ENCODE results near the gene GOSR1. TPM values are rescaled to one million over a fixed set of nuclear protein-coding genes. Genes with fewer than 3 reads are reported as not detected.
A peak's percentile ranks its signal among the peaks of the same experiment; 100 is the strongest.
"Not testable (repeated sequence)": the region's sequence is repeated elsewhere in the genome, so short reads cannot be mapped to it uniquely, and the experiment has no call there.

The GOSR1 gene
- total and polyA plus RNA-seq, 4 donors = 14.8 to 45.1 (median 32.1) TPM

- 79 to 85% methylated on average over 7 to 8 of the region's 8 CpGs for WGBS, 2 donors
- no peaks in the 10 kb centered on the region for H3K27me3 ChIP-seq (ENCODE audit: control insufficient read depth in 3 of 3, insufficient read depth in 3 of 3, low read length in 2 of 3)
- H3K27ac ChIP-seq (ENCODE audit: low read depth in 1 of 2, low read length in 1 of 2) = no peak overlapping the region
- H3K4me3 ChIP-seq = no peak overlapping the region
- H3K9ac ChIP-seq (ENCODE audit: insufficient read depth in 1 of 2, low read length in 2 of 2) = no peak overlapping the region
- no peaks in the 10 kb centered on the region for H3K4me1 ChIP-seq (ENCODE audit: control insufficient read depth in 5 of 5, insufficient read depth in 5 of 5, low read length in 5 of 5)
- ATAC-seq (ENCODE audit: insufficient read depth, low FRiP score) (no peak), DNase-seq (no peak)
- no peaks in the 10 kb centered on the region for H3K9me3 ChIP-seq (ENCODE audit: control insufficient read depth in 4 of 4, insufficient read depth in 3 of 4, low read length in 3 of 4)
- no peak for TF ChIP-seq CTCF (IDR thresholded peaks at IDR 0.05; ENCODE audit: control extremely low read depth, extremely low read depth)
- H3K36me3 ChIP-seq (ENCODE audit: control insufficient read depth in 4 of 4, insufficient read depth in 4 of 4, low read length in 4 of 4) = no peaks in the 10 kb centered on the region
Observed at GRCh38 chr17:30573603-30574175, 96.5 kb downstream of the GOSR1 start.

DNA sequence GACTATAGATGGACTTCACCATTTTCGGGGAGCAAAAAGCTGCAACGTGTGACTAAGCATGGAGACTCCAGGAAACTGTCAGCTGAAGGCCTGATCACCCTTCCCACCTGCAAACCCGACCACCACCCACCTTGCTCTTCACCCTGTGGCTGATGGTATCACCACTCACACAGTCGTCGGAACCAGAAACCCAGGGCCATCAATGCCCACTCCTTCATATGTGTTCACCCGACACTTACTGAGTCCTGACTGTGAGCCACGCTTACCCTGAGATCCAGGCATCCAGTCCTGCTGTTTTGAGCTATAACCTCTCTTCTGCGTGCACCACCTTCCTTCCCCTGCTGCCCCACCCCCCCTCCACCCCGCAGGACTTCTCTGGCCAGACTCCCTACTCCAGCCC is 97.1 kb downstream of the GOSR1 start:
- not testable (repeated sequence) for H3K36me3 ChIP-seq (ENCODE audit: control insufficient read depth in 4 of 4, insufficient read depth in 4 of 4, low read length in 4 of 4); H3K27ac ChIP-seq (ENCODE audit: low read depth in 1 of 2, low read length in 1 of 2); H3K4me3 ChIP-seq; DNase-seq; H3K4me1 ChIP-seq (ENCODE audit: control insufficient read depth in 5 of 5, insufficient read depth in 5 of 5, low read length in 5 of 5); H3K9ac ChIP-seq (ENCODE audit: insufficient read depth in 1 of 2, low read length in 2 of 2); H3K27me3 ChIP-seq (ENCODE audit: control insufficient read depth in 3 of 3, insufficient read depth in 3 of 3, low read length in 2 of 3); ATAC-seq (ENCODE audit: insufficient read depth, low FRiP score); H3K9me3 ChIP-seq (ENCODE audit: control insufficient read depth in 4 of 4, insufficient read depth in 3 of 4, low read length in 3 of 4)
- WGBS, 2 donors = 77 to 85% methylated on average over 9 of the region's 9 CpGs

GRCh38 chr17:30574806-30575205 is 97.6 kb downstream of the GOSR1 start:
- 93 to 97% methylated on average over 9 of the region's 10 CpGs for WGBS, 2 donors
- H3K27ac ChIP-seq (ENCODE audit: low read depth in 1 of 2, low read length in 1 of 2); ATAC-seq (ENCODE audit: insufficient read depth, low FRiP score): not testable (repeated sequence)

DNA sequence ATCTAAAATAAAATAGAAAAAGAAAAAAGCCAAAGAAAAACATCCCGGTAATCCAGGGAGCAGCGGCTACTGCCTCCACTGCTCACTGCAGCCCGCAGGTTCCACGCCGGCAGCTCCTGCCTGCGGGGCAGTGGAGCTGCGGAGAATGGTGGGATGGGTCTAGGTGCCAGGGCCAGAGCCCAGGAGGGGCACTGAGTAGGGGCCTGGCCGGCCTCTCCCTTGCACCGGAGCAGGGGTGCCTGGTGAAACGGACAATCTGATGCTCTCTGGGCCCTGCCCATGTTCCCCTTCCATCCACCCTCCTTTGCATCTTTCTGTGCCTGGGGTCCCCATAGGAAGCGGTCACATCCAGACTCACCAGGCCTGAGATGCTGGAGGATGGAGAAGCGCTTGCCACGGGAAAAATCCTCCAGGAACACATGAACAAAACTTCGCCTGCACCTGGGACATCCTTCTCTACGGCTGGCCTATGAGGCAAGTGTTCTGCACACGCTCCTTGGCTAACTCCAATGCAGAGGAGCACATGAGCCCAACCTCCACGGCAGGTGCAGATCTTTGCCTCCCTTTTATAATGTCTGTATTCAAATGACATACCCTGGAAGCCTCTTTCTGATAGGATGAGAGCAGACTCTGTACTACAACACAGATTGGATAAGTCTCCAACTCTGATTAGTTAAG is 98.6 kb downstream of the GOSR1 start:
- H3K9ac ChIP-seq (ENCODE audit: insufficient read depth in 1 of 2, low read length in 2 of 2); H3K9me3 ChIP-seq (ENCODE audit: control insufficient read depth in 4 of 4, insufficient read depth in 3 of 4, low read length in 3 of 4); ATAC-seq (ENCODE audit: insufficient read depth, low FRiP score); H3K27me3 ChIP-seq (ENCODE audit: control insufficient read depth in 3 of 3, insufficient read depth in 3 of 3, low read length in 2 of 3); H3K4me3 ChIP-seq; H3K4me1 ChIP-seq (ENCODE audit: control insufficient read depth in 5 of 5, insufficient read depth in 5 of 5, low read length in 5 of 5); DNase-seq; H3K36me3 ChIP-seq (ENCODE audit: control insufficient read depth in 4 of 4, insufficient read depth in 4 of 4, low read length in 4 of 4); H3K27ac ChIP-seq (ENCODE audit: low read depth in 1 of 2, low read length in 1 of 2): not testable (repeated sequence)
- WGBS, 2 donors = 91 to 95% methylated on average over 15 to 17 of the region's 17 CpGs

More at GRCh38 chr17:30574806-30575205, 97.6 kb downstream of the GOSR1 start:
- not testable (repeated sequence) for H3K9me3 ChIP-seq (ENCODE audit: control insufficient read depth in 4 of 4, insufficient read depth in 3 of 4, low read length in 3 of 4); DNase-seq; H3K4me1 ChIP-seq (ENCODE audit: control insufficient read depth in 5 of 5, insufficient read depth in 5 of 5, low read length in 5 of 5); H3K4me3 ChIP-seq; H3K9ac ChIP-seq (ENCODE audit: insufficient read depth in 1 of 2, low read length in 2 of 2); H3K27me3 ChIP-seq (ENCODE audit: control insufficient read depth in 3 of 3, insufficient read depth in 3 of 3, low read length in 2 of 3); H3K36me3 ChIP-seq (ENCODE audit: control insufficient read depth in 4 of 4, insufficient read depth in 4 of 4, low read length in 4 of 4)

DNA sequence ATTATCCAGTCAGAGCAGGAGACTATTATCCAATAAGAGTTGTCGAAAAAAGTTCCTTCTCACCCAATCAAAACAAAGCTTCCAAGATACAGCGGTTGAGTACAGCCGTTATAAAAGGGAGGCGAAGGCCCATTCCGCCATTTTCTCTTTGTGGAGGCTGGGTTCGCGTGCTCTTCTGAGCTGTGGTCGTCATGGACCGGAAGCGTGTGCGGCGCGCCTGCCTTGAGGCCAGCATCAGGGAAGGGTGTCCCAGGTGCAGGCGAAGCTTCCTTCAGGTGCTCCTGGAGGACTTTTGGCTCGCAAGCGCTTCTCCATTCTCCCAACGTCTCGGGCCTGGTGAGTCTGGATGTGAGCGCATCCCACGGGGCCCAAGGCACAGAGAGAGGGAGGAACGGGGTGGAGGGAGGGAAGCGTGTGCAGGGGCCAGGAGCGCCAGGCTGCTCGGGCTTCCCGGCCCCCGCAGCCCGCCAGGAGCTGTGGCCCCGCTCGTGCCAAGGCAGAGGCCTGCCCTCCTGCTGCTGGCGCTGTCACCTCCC is 99.2 kb downstream of the GOSR1 start:
- DNase-seq (peak in 1 of 3 donors; percentile 70), ATAC-seq (ENCODE audit: insufficient read depth, low FRiP score) (no peak)
- H3K27ac ChIP-seq (ENCODE audit: low read depth in 1 of 2, low read length in 1 of 2) = no peak overlapping the region
- 87 to 94% methylated on average over 29 to 30 of the region's 30 CpGs for whole genome bisulfite sequencing, 2 donors
- H3K9me3 ChIP-seq (ENCODE audit: control insufficient read depth in 4 of 4, insufficient read depth in 3 of 4, low read length in 3 of 4) = no peaks in the 10 kb centered on the region
- no peaks in the 10 kb centered on the region for H3K27me3 ChIP-seq (ENCODE audit: control insufficient read depth in 3 of 3, insufficient read depth in 3 of 3, low read length in 2 of 3)
- TF ChIP-seq CTCF (IDR thresholded peaks at IDR 0.05; ENCODE audit: control extremely low read depth, extremely low read depth) = no peak
- H3K4me3 ChIP-seq = no peak overlapping the region
- H3K9ac ChIP-seq (ENCODE audit: insufficient read depth in 1 of 2, low read length in 2 of 2) = no peak overlapping the region
- no peaks in the 10 kb centered on the region for H3K36me3 ChIP-seq (ENCODE audit: control insufficient read depth in 4 of 4, insufficient read depth in 4 of 4, low read length in 4 of 4)
- no peaks in the 10 kb centered on the region for H3K4me1 ChIP-seq (ENCODE audit: control insufficient read depth in 5 of 5, insufficient read depth in 5 of 5, low read length in 5 of 5)
